Iris pigment epithelial cell (primary cell): Measurements from ENCODE around the gene SAA4.
A peak's percentile ranks its signal among the peaks of the same experiment; 100 is the strongest.
"Not testable (repeated sequence)": the region's sequence is repeated elsewhere in the genome, so short reads cannot be mapped to it uniquely, and the experiment has no call there.

Experiments used
- DNase-seq: peaks from one replicate; pipeline ENCODE4 v3.0.0-alpha.2; 2011; ENCODE audit warnings: low read depth

The SAA4 gene, protein sequence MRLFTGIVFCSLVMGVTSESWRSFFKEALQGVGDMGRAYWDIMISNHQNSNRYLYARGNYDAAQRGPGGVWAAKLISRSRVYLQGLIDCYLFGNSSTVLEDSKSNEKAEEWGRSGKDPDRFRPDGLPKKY

DNA sequence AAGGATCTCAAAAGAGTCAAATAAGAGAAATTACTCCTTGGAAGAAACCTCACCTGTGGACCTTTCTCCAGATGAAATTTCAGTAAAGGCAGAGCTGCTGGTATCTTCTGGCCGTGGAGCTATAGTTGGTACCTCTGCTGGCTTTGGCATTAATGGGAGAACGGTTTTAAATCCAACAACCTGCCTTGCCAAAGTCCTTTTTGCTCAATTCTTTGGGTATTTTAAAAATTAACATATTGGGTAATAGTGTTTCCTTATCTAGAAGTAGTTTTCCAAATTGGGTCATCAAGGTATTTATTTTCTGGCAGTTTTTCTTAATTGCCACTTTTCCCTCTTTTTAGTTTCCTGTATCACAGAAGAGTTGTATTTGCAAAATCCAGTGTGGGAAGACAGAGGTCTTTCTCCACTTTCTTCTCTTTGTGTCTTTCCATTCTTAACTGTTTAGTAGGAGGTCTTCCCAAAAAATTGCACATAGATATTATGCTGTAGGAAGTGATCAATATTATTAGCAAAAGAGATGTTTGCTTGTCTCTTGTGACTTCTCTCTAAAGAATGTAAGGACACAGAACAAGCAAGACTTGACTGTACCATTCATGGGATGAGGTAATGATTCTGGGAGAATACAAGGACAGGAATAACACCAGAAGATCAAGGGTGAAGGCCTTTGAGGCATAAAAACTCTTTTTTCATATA, at the start of gene SAA4:
SAA4 (minus strand) TSS at position 139 of the 693 bp plus-strand sequence. CDS start 876 bp downstream, outside the sequence.
- DNase-seq = no peak

DNA sequence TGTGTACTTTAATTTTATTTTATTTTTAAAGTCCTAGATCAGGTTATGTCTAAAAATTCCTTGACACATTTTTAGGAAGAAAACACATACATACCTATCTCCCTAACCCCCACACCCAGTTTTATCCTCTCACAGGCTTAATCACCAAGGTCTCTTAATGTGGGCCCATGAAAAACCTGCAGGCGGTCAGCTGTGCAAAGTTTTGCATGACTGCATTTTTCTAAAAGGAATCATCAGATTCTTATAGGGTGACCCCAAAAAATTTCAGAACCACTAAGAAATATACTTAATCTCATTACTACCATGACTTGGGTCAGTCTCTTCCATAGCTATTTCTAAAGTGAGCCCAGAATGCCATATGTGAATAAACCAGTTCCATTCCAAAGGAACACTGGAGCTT, 49.2 kb upstream of the SAA4 start:
- DNase-seq = no peak

DNA sequence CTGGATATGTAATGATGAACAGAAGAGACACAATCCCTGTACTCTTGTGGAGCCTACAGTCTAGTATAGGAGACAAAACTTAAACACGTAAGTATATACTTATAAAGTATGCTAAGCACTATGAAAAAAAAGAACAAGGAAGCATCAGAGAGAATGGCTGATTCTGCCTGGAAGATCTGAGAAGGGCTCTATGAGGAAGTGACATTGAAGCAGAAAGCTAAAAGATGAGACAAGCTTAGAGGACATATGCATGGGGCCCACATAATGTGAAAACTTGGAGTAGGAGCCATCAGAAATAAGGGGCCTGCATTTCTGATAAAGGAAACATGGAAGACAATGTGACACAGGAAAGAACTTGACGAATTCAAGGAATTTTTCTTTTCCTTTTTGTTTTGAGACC, 46.0 kb upstream of the SAA4 start:
- DNase-seq = no peak

DNA sequence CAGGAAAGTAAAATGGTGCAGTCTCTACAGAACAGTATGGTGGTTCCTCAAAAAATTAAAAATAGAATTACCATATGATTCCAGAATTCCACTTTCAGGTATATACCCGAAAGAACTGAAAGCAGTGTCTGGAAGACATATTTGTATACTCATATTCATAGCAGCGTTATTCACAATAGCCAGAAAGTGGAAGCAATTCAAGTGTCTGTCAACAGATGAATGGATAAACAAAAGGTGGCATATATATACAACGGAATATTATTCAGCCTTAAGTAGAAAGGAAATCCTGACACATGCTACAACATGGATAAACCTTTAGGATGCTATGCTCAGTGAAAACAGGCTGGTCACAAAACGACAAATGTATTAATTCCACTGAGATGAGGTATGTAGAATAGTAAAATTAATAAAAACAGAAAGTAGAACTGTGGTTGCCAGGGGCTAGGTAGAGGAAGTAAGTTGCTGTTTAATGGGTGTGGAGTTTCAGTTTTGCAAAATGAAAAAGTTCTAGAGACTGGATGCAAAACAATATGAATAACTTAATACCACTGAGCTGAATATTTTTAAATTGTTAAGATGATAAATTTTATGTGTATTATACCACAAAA, 43.9 kb upstream of the SAA4 start:
- DNase-seq = no peak

- DNase-seq = peak; percentile 29
These were observed 41.1 kb upstream of the SAA4 start for GRCh38 chr11:18277565-18278271.

GRCh38 chr11:18271206-18271605, 34.6 kb upstream of the SAA4 start:
- no peak for DNase-seq

- no peak for DNase-seq
These were observed 33.5 kb upstream of the SAA4 start for GRCh38 chr11:18270102-18270501.

DNA sequence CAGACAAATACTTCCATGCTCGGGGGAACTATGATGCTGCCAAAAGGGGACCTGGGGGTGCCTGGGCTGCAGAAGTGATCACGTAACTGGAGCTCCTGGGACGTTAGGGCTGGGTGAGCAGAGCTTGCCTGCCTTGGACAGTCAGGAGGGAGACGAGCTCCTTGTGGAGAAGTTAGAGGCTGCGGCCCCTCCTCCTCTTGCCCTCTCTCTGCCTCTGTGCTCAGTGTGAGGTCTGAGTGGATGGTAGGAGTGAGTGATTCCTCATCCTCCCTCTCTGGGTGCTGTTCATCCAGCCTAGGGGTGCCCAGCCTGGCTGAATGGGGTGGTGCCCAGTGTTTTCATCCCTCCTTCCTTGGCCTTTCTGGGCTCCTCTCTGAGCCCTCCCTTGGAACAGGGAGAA, 32.6 kb upstream of the SAA4 start:
- not testable (repeated sequence) for DNase-seq

DNA sequence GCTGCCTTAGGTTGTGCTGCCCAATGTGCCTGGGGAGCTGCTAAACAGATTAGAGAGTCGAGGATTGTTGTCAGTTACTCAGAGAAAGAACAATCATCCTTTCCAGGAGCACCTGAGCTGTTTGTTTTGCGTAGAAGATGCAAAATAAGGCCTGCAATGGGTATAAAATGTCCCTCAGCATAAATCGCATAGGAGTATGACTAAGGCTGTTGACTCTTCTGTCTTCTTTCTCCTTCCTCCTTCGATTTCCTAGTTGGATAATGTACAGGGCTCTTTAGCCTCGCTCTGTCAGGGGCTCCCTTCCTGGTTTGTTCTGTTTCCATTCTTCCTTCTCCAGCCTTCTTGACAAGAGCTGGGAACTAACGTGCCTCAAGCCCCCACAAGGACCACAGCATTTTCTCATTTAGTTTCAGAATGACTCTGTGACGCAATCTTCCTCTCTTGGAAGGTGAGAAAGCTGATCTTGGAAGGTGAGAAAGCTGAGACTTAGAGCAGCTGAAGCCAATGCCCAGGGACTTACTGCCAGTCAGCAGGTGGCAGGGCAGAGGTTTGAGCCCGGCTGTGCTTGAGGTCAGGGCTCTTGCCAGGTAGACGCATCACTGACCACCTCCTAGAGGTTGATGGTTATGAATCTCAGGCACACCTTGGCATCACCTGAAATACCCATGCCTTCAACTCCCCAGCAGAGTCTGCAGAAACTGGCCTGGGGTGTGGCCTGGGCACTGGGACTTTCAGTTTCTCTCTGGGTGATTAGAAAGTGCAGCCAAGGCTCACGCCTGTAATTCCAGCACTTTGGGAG, 30.9 kb upstream of the SAA4 start:
- not testable (repeated sequence) for DNase-seq

DNA sequence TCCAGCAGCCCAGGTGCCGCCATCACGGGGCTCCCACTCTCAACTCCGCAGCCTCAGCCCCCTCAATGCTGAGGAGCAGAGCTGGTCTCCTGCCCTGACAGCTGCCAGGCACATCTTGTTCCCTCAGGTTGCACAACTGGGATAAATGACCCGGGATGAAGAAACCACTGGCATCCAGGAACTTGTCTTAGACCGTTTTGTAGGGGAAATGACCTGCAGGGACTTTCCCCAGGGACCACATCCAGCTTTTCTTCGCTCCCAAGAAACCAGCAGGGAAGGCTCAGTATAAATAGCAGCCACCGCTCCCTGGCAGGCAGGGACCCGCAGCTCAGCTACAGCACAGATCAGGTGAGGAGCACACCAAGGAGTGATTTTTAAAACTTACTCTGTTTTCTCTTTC, 29.3 kb upstream of the SAA4 start, which contains the start of gene SAA1:
SAA1 (plus strand) TSS at position 316 of the 400 bp plus-strand sequence. CDS start 624 bp downstream, outside the sequence.
- peak; percentile 20 for DNase-seq

DNA sequence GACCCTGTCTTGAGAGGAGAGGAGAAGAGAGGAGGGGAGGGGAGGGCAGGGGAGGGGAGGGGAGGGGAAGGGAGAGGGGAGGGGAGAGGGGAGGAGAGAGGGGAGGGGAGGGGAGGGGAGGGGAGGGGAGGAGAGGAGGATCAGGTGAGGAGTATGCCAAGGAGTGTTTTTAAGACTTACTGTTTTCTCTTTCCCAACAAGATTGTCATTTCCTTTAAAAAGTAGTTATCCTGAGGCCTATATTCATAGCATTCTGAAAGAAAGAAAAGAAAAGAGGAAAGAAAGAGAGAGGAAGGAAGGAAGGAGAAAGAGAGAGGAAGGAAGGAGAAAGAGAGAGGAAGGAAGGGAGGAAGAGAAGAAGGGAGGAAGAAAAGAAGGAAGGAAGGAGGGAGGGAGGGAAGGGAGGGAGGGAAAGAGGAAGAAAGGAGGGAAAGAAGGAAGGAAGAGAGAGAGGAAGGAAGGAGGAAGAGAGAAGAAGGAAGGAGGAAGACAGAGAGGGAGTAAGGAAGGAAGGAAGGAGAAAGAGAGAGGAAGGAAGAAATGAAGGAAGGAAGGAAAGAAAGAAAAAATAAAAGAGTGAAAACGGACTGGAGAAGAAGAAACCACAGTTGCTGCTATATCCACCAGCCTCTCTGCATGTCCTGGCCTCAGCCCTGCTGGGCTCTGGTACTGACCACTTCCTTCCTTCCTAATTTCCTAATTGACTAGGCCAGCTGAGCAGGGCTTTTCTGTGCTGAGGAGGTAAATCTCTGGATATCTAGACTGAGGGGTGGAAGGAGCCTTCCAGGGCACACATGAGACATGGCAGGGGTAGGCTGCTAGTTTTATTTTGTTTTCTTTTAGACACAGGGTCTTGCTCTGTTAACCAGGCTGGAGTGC, 28.3 kb upstream of the SAA4 start:
- DNase-seq = no peak

- DNase-seq = no peak
These were observed 27.4 kb upstream of the SAA4 start for GRCh38 chr11:18264035-18264434.

GRCh38 chr11:18262681-18263350, 26.2 kb upstream of the SAA4 start:
- DNase-seq = not testable (repeated sequence)

GRCh38 chr11:18261721-18262120, 25.1 kb upstream of the SAA4 start:
- no peak for DNase-seq

DNA sequence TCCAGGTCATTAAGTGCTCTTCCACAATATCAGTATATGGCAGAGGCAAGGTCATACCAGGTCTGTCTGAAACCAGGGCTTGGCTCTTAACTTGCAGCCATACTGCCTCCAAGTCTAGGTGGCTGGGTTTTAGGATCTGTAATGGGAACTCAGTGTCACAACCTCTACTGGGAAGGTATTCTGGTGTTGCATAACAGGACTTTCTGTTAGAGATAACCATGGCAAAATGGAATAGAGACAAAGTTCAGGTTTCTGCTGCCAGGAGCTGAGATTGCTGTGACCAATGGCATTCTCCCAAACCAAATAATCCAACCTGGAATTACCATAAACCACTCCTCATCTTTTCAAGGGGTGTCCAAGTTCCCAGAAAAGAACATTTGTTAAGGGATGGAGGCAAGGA, 22.7 kb upstream of the SAA4 start:
- DNase-seq = no peak

DNA sequence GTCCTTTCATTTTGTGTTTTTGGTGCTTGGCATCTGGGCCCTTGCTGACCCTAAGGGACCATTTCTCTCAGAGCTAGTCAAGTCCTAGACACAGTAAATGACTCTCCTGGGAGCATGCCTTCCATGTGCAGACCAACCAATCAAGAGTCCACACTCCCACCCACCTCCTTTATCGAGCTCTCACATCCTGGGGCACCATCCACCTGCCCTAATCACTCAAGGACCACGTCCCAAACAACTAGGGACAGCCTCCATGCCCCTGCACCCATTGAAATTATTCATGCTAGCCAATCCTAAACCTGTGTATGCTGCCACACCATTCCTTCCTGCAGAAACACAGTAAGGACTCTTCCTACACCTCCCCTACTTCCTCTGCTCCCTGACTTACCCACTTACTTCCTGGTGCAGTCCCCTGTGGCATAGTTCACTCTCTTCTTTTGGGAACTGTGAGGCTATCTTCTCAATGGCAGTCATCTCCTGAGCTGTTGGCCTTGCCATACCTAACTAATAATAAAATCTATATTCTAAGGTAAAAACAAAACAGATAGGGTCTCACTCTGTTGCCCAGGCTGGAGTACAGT, 18.3 kb upstream of the SAA4 start:
- DNase-seq = no peak

- no peak for DNase-seq
These were observed 17.3 kb upstream of the SAA4 start for GRCh38 chr11:18253778-18254338.

GRCh38 chr11:18253233-18253632, 16.6 kb upstream of the SAA4 start:
- peak; percentile 18 for DNase-seq

GRCh38 chr11:18248561-18248960, 12.0 kb upstream of the SAA4 start, which contains the start of gene SAA2:
Gene SAA2, minus strand, starts transcription at chr11:18248668. Its CDS starts 657 bp downstream, at chr11:18248011.
- DNase-seq = no peak

- not testable (repeated sequence) for DNase-seq
These were observed 10.6 kb upstream of the SAA4 start for GRCh38 chr11:18247191-18247581.
